Lung (tissue), 12 donors: ENCODE data around the gene ZNF611. TPM values are rescaled to one million over a fixed set of nuclear protein-coding genes. Genes with fewer than 3 reads are reported as not detected.
"Not testable (repeated sequence)": the region's sequence is repeated elsewhere in the genome, so short reads cannot be mapped to it uniquely, and the experiment has no call there.

Source experiments
- ATAC-seq: fragments of 200-7000 bp; cut with Tn5 transposase; one replicate; pipeline ENCODE4 v1.9.1; 2020; ENCODE audit warnings: moderate number of reproducible peaks; ENCODE audit not compliant: insufficient read depth, low FRiP score
- DNase-seq, 3 donors: peaks; one replicate each; pipeline ENCODE4 v3.0.0-alpha.2; 2013 to 2017
- H3K27ac ChIP-seq, 2 donors: one replicate each; pipeline ENCODE4 v1.5.1; 2013; ENCODE audit warnings: mild to moderate bottlenecking in 2 of 2, moderate library complexity in 2 of 2, control low read depth in 1 of 2, inconsistent platforms in 1 of 2, low read depth in 1 of 2, low read length in 1 of 2
- H3K27me3 ChIP-seq, 3 donors: one replicate each; pipeline ENCODE4 v1.5.1; 2013; ENCODE audit warnings: low read length in 2 of 3; ENCODE audit not compliant: control insufficient read depth in 3 of 3, insufficient read depth in 3 of 3
- H3K36me3 ChIP-seq, 4 donors: one replicate each; pipeline ENCODE4 v1.5.1; 2013; ENCODE audit warnings: low read length in 4 of 4, mild to moderate bottlenecking in 1 of 4, moderate library complexity in 1 of 4; ENCODE audit not compliant: control insufficient read depth in 4 of 4, insufficient read depth in 4 of 4
- H3K4me1 ChIP-seq, 5 donors: one replicate each; pipeline ENCODE4 v1.5.1; 2013; ENCODE audit warnings: low read length in 5 of 5, mild to moderate bottlenecking in 2 of 5, moderate library complexity in 1 of 5; ENCODE audit not compliant: control insufficient read depth in 5 of 5, insufficient read depth in 5 of 5
- H3K4me3 ChIP-seq: one replicate; pipeline ENCODE4 v1.5.1; 2013; ENCODE audit warnings: mild to moderate bottlenecking, control low read depth, moderate library complexity
- H3K9ac ChIP-seq, 2 donors: one replicate each; pipeline ENCODE4 v1.5.1; 2013; ENCODE audit warnings: low read length in 2 of 2, control low read depth in 1 of 2; ENCODE audit not compliant: insufficient read depth in 1 of 2
- H3K9me3 ChIP-seq, 4 donors: one replicate each; pipeline ENCODE4 v1.5.1; 2013; ENCODE audit warnings: low read length in 3 of 4, mild to moderate bottlenecking in 1 of 4, moderate library complexity in 1 of 4; ENCODE audit not compliant: control insufficient read depth in 4 of 4, insufficient read depth in 3 of 4
- CTCF ChIP-seq: IDR thresholded peaks from 2 replicates; pipeline ENCODE4 v1.5.1; 2012; ENCODE audit warnings: mild to moderate bottlenecking; ENCODE audit errors: control extremely low read depth, extremely low read depth
- WGBS, 2 donors: extraction: QIAGEN DNeasy Blood & Tissue Kit; methylation state at CpG; one replicate each; pipeline ENCODE4 v1.1.7; 2013; 5-methylcytosine and 5-hydroxymethylcytosine counted together
- polyA plus RNA-seq, 2 donors: library from polyadenylated mRNA; stranded (reverse); fragments of 200-250 nt; gene quantifications; one replicate each; pipeline ENCODE4 v1.2.1, GENCODE V29; 2013
- total RNA-seq, 2 donors: library from RNA; depleted of rRNA in 1 of 2; stranded (reverse); fragments of >200 nt in 1 of 2; gene quantifications; one replicate each; pipeline ENCODE4 v1.2.1, GENCODE V29; 2014 to 2021
- donor health status: control.
- donor health status: control.
- donor health status: Bipolar disorder and iron deficiency.
- donor health status: healthy.
- donor health status: DM: yes; HTN: yes; CAD: no.

ZNF611 gene
- total and polyA plus RNA-seq, 4 donors = 4.3 to 28.0 (median 13.2) TPM

GRCh38 chr19:52710538-52710937 is 24.3 kb downstream of the ZNF611 start:
- TF ChIP-seq CTCF = no peak
- Histone ChIP-seq H3K9me3 (peaks cover 0 to 18% (median 5%) of the 10 kb centered on the region in 4 donors), H3K27ac (no peak overlapping the region), H3K27me3 (no peaks in the 10 kb centered on the region), H3K36me3 (peaks cover 17 to 25% (median 19%) of the 10 kb centered on the region in 4 donors), H3K4me1 (no peaks in the 10 kb centered on the region), H3K4me3 (no peak overlapping the region), H3K9ac (no peak overlapping the region)
- DNase-seq (no peak), ATAC-seq (no peak)
- WGBS, 2 donors = 98% methylated on average over 3 of the region's 3 CpGs

- WGBS, 2 donors = 99 to 100% methylated on average over 3 of the region's 3 CpGs
- H3K27me3 ChIP-seq, ATAC-seq, H3K9ac ChIP-seq, H3K4me3 ChIP-seq, H3K27ac ChIP-seq, DNase-seq, H3K4me1 ChIP-seq: not testable (repeated sequence)
- peaks cover 7 to 28% (median 25%) of the 10 kb centered on the region in 4 donors for H3K36me3 ChIP-seq
- peaks cover 0 to 21% (median 9%) of the 10 kb centered on the region in 4 donors for H3K9me3 ChIP-seq
These were observed 29.2 kb downstream of the ZNF611 start for GRCh38 chr19:52705615-52706014.

GRCh38 chr19:52703917-52704316 is 30.9 kb downstream of the ZNF611 start:
- WGBS, 2 donors = 92 to 96% methylated on average over 4 of the region's 4 CpGs
- peaks cover 6 to 28% (median 22%) of the 10 kb centered on the region in 4 donors for H3K36me3 ChIP-seq
- ATAC-seq (no peak), DNase-seq (no peak)
- no peaks in the 10 kb centered on the region for H3K27me3 ChIP-seq
- no peak overlapping the region for H3K27ac ChIP-seq
- no peaks in the 10 kb centered on the region for H3K4me1 ChIP-seq
- H3K4me3 ChIP-seq = no peak overlapping the region
- TF ChIP-seq CTCF = no peak
- peaks cover 0 to 16% (median 9%) of the 10 kb centered on the region in 4 donors for H3K9me3 ChIP-seq
- H3K9ac ChIP-seq = no peak overlapping the region

- DNase-seq (no peak), ATAC-seq (no peak)
- WGBS, 2 donors = 85 to 91% methylated on average over 7 of the region's 7 CpGs
These were observed 34.2 kb downstream of the ZNF611 start for GRCh38 chr19:52700673-52701072.

GRCh38 chr19:52699555-52699954 is 35.3 kb downstream of the ZNF611 start:
- not testable (repeated sequence) for ATAC-seq
- 77 to 88% methylated on average over 5 of the region's 5 CpGs for WGBS, 2 donors

More at GRCh38 chr19:52700673-52701072, 34.2 kb downstream of the ZNF611 start:
- Histone ChIP-seq H3K27me3 (no peaks in the 10 kb centered on the region), H3K4me3 (no peak overlapping the region), H3K9ac (no peak overlapping the region), H3K36me3 (peaks cover 0 to 12% (median 10%) of the 10 kb centered on the region in 4 donors), H3K27ac (no peak overlapping the region), H3K9me3 (peaks cover 0 to 13% (median 5%) of the 10 kb centered on the region in 4 donors), H3K4me1 (no peaks in the 10 kb centered on the region)
- no peak for TF ChIP-seq CTCF

More at GRCh38 chr19:52699555-52699954, 35.3 kb downstream of the ZNF611 start:
- H3K27me3 ChIP-seq, H3K27ac ChIP-seq, H3K9ac ChIP-seq, H3K36me3 ChIP-seq, H3K4me1 ChIP-seq, H3K4me3 ChIP-seq: not testable (repeated sequence)
- H3K9me3 ChIP-seq = peaks cover 0 to 11% (median under 1%) of the 10 kb centered on the region in 4 donors
- DNase-seq = peak in 1 of 3 donors; percentile 34
